Measurements from ENCODE around the gene METTL25. TPM values are rescaled to one million over a fixed set of nuclear protein-coding genes. Genes with fewer than 3 reads are reported as not detected.

The METTL25 gene
- total RNA-seq, 2 donors from 2014 or later: 2.6 to 9.6 TPM

GRCh38 chr12:82436354-82436753, 78.0 kb downstream of the METTL25 start:
- H3K27me3 ChIP-seq: no peaks in the 10 kb centered on the region
- TF ChIP-seq POLR2A (IDR thresholded peaks at IDR 0.05) (no peak), CTCF (IDR thresholded peaks at IDR 0.05) (no peak)
- ATAC-seq (no peak), DNase-seq (no peak)
- H3K9me3 ChIP-seq: no peaks in the 10 kb centered on the region
- intact Hi-C loops (cut with DNase I): no loop called here
- no peak overlapping the region for H3K4me3 ChIP-seq
- no peaks in the 10 kb centered on the region for H3K4me1 ChIP-seq
- no peak overlapping the region for H3K27ac ChIP-seq
- no peaks in the 10 kb centered on the region for H3K36me3 ChIP-seq (replicated peaks in 1 of 2; ENCODE audit: insufficient read depth in 1 of 2, low read depth in 2 of 2)
- 90 to 95% methylated on average over 1 of the region's 1 CpG for WGBS, 2 donors

GRCh38 chr12:82437744-82438143, 79.4 kb downstream of the METTL25 start:
- intact Hi-C loops (cut with DNase I): no loop called here

GRCh38 chr12:82438356-82438755, 80.0 kb downstream of the METTL25 start:
- ATAC-seq (no peak), DNase-seq (no peak)
- TF ChIP-seq POLR2A (IDR thresholded peaks at IDR 0.05) (no peak), CTCF (IDR thresholded peaks at IDR 0.05) (no peak)
- no peak overlapping the region for H3K27ac ChIP-seq
- no peak overlapping the region for H3K4me3 ChIP-seq
- 94 to 98% methylated on average over 4 of the region's 4 CpGs for WGBS, 2 donors
- intact Hi-C loops (cut with DNase I): no loop called here
- no peaks in the 10 kb centered on the region for H3K9me3 ChIP-seq
- H3K4me1 ChIP-seq: no peaks in the 10 kb centered on the region
- no peaks in the 10 kb centered on the region for H3K27me3 ChIP-seq
- H3K36me3 ChIP-seq (replicated peaks in 1 of 2; ENCODE audit: insufficient read depth in 1 of 2, low read depth in 2 of 2): no peaks in the 10 kb centered on the region

More at GRCh38 chr12:82437744-82438143, 79.4 kb downstream of the METTL25 start:
- ATAC-seq (no peak), DNase-seq (no peak)
- no peak for TF ChIP-seq CTCF (IDR thresholded peaks at IDR 0.05)
- no peak for TF ChIP-seq POLR2A (IDR thresholded peaks at IDR 0.05)
- 86 to 90% methylated on average over 3 of the region's 3 CpGs for WGBS, 2 donors
- no peak overlapping the region for H3K4me3 ChIP-seq
- no peaks in the 10 kb centered on the region for H3K36me3 ChIP-seq (replicated peaks in 1 of 2; ENCODE audit: insufficient read depth in 1 of 2, low read depth in 2 of 2)
- H3K9me3 ChIP-seq: no peaks in the 10 kb centered on the region
- no peaks in the 10 kb centered on the region for H3K4me1 ChIP-seq
- H3K27ac ChIP-seq: no peak overlapping the region
- no peaks in the 10 kb centered on the region for H3K27me3 ChIP-seq

- H3K27ac ChIP-seq: no peak overlapping the region
- H3K4me3 ChIP-seq: no peak overlapping the region
- no peaks in the 10 kb centered on the region for H3K36me3 ChIP-seq (replicated peaks in 1 of 2; ENCODE audit: insufficient read depth in 1 of 2, low read depth in 2 of 2)
- no peaks in the 10 kb centered on the region for H3K4me1 ChIP-seq
- DNase-seq (no peak), ATAC-seq (no peak)
- TF ChIP-seq POLR2A (IDR thresholded peaks at IDR 0.05) (no peak), CTCF (IDR thresholded peaks at IDR 0.05) (no peak)
- no peaks in the 10 kb centered on the region for H3K27me3 ChIP-seq
- intact Hi-C loops (cut with DNase I): no loop called here
- H3K9me3 ChIP-seq: no peaks in the 10 kb centered on the region
- 56 to 65% methylated on average over 1 of the region's 1 CpG for WGBS, 2 donors
These were observed 82.6 kb downstream of the METTL25 start for GRCh38 chr12:82440885-82441284.

- no peak for DNase-seq
- no peak overlapping the region for H3K27ac ChIP-seq
- H3K4me3 ChIP-seq: no peak overlapping the region
- 73 to 89% methylated on average over 2 of the region's 2 CpGs for WGBS, 2 donors
- H3K27me3 ChIP-seq: no peaks in the 10 kb centered on the region
- ATAC-seq: no peak
- no peaks in the 10 kb centered on the region for H3K9me3 ChIP-seq
- H3K36me3 ChIP-seq (replicated peaks in 1 of 2; ENCODE audit: insufficient read depth in 1 of 2, low read depth in 2 of 2): no peaks in the 10 kb centered on the region
- TF ChIP-seq CTCF (IDR thresholded peaks at IDR 0.05) (no peak), POLR2A (IDR thresholded peaks at IDR 0.05) (no peak)
- intact Hi-C loops (cut with DNase I): no loop called here
- H3K4me1 ChIP-seq: no peaks in the 10 kb centered on the region
These were observed 90.7 kb downstream of the METTL25 start for GRCh38 chr12:82448911-82449578.
